ENCODE data around the gene SKI.

SKI gene

DNA sequence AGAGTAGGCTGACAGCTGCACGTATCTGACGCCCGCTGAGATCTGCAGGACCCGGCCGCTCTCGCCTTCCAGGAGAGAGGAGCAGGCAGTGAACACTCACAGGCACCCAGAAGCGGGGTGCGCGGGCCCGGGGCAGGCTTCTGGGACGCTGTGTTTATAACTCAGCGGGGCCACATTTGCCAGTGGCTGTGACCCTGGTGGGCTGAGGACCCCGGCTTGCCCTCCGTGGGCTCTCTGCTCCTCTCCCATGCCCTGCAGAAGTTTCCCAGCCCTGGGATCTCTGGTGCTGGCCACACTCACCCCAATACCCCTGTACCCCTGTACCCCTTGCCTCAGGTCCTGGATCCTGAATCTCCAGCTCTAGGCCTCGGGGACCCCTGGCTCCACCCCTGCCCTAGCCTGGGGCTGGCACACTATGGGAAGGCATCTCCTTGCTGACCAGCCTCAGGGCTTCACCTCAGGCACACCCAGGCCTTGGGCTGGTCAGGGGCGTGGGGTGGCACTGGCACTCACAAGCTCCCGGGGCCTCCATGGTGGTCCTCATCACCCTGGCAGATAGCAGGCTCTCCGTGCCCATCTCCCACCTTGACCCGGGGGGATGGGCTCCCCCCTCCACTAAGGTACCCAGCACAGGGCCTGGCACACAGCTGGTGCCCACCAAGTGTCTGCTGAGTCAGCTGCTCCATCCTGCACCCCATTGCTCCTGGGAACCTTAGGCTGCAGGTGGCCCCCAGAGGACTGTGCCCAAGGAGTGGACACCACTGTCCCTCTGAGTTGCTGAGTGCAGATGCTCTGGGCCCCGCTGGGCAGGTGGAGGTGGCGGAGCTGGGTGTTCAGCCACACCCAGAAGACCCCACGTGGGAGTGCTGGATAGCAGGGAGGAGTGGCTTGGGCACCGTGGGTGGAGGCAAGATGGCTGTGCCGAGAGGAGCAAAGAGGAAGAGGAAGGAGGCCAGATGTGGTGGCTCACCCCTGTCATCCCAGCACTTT is 130.8 kb downstream of the SKI start:
- DNase-seq = no peak

Measured in NCI-H1417 (cell line).